HTR-8/SVneo (cell line): ENCODE measurements around the gene KLHL30.

ENCODE experiments used
- DNase-seq: peaks from one replicate; pipeline ENCODE4 v3.0.0; 2011; ENCODE audit warnings: low spot score, mixed read lengths; ENCODE audit not compliant: insufficient read length
- FAIRE-seq: peaks from 2 replicates; lab custom pipeline; 2011; peaks lifted over from hg19 to GRCh38; lab: Jason Lieb, UNC

Gene KLHL30

GRCh38 chr2:238117199-238118154, 21.0 kb upstream of the KLHL30 start:
- FAIRE-seq (no peak), DNase-seq (no peak)

GRCh38 chr2:238119756-238120462, 18.6 kb upstream of the KLHL30 start:
- no peak for DNase-seq
- FAIRE-seq: no peak

GRCh38 chr2:238120463-238121298, 17.8 kb upstream of the KLHL30 start:
- FAIRE-seq: no peak
- DNase-seq: peak; percentile 31

DNA sequence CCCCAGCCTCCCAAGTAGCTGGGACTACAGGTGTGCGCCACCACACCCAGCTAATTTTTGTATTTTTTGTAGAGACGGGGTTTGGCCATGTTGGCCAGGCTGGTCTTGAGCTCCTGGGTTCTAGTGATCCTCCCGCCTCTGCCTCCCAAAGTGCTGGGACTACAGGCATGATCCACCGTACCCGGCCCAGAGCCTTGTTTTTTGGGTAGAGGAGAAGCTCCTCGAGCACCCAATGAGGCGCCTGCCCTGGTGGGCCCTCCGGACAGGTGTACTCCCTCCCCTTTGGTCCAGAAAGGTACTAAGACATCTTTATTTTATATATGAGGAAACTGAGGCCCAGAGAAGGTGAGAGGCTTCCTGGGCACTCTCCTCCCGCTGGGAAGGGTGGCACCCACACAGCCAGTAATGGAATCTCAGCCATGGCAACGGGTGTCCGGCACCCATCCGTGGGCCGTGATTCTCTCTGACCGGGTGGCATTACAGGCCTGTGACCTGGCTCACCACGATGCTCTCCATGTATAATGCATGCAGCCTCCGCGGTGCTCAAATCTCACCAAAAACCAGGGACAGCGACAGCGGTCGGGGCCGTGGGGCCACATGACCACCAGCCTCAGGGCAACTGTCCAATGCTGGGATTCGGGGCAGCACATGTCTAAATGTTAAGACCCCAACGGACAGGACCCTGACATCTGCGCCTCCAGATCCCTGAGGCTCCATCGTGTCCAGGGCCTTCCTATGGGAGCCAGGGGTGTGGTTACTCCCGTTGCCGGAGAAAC, 16.8 kb upstream of the KLHL30 start:
- FAIRE-seq: no peak
- DNase-seq: no peak

DNA sequence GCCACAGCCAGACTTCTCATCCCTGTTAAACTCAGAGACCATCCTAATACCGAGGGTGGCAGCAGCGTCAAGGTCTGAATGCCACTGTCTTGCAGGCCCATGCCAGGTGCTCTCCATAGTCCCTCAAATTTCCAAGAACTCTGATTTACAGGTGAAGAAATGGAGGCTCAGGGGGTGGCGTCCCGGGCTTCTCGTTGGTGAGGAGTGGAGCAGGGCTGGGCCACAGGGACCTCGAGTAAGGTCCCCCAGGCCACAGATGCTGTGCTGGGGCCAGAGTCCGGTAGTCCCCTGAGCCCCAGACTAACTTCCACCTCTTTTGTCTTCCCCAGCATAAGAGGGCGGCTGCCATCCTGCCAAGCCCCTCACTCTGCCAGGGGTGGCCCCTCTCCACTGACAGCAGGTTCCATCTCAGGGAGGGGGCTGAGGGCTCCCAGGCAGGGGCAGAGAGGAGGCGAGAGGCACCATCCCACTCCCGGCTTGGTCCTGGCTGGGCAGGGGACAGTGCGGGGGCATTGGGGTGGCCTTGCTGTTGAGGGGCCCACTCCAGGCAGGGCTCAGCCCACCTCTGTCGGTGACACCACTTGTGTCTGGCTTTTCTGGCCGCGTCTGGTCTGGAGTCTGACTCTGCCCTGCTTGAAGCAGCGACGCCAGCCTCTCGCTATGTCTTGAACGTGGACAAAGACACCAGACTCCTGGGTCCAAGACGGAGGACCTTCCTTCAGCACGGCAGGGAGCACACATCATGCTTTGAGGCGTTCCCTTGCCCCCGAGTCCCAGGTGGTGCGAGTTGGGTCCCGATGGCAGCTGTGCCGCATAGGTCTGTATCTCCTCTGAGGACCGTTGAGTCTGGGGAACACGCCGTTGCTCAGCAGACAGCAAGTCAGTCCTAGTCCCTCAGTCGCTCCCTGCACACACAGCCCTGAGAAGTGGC, 15.9 kb upstream of the KLHL30 start:
- no peak for FAIRE-seq
- DNase-seq: no peak

GRCh38 chr2:238123218-238123971, 15.1 kb upstream of the KLHL30 start:
- FAIRE-seq: no peak

GRCh38 chr2:238123991-238124470, 14.4 kb upstream of the KLHL30 start:
- no peak for DNase-seq
- FAIRE-seq: no peak

More at GRCh38 chr2:238123218-238123971, 15.1 kb upstream of the KLHL30 start:
- DNase-seq: no peak

DNA sequence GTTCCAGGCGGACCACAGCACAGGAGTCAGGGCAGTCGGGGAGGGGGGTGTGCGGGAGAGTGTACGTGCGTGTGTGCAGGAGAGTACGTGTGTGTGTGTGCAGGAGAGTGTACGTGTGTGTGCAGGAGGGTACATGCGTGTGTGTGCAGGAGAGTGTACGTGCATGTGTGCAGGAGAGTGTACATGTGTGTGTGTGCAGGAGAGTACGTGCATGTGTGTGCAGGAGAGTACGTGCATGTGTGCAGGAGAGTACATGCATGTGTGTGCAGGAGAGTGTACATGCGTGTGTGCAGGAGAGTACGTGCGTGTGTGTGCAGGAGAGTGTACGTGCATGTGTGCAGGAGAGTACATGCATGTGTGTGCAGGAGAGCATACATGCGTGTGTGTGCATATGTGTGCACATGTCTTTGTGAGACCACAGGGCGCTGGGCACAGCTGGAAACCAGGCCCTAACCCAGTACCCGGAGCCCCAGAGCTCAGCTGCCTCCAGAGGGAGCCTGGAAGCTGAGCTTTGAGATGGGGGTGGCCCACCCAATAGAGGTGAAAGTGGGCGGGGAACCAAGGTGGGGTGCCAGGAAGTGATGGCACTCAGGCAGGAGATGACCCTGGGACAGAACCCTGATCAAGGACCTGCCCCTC, 13.9 kb upstream of the KLHL30 start:
- peak; percentile 96 for FAIRE-seq

DNA sequence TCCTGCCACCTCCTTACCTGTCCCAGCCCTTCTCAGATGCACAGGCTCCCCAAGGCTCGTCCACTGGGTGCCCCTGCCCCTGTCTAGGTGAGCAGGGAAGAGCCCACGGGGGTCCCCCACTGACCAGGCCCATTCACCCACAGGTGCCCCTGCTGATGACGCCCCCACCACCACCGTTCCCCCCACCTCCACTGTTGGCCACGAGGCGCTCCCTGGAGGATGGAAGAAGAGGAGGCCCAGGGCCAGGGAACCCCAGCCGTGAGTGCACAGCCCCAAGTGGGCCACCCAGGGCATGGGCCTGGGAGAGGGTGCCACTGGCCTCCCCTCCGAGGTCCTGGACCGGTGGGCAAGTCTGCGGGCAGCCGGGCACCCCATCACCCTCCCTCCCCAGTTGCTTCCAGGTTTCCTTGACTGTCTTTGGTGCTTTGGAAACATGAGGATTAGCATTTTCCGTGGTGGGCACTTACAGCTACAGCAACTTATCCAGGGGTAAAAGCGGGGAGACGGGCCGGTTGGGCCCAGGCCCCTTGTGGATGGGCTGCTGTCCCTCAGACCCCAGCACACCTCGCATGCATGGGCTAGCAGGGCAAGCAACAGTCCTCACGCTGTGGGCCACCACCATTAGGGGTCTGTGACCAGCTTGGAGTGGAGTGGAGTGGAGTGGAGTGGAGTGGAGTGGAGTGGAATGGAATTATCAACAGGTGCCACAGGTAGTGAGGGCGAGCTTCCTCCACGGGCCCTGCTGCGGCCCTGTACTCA, 13.2 kb upstream of the KLHL30 start:
- no peak for FAIRE-seq

More for the DNA sequence above, 13.9 kb upstream of the KLHL30 start:
- no peak for DNase-seq

GRCh38 chr2:238126338-238126737, 12.1 kb upstream of the KLHL30 start:
- no peak for FAIRE-seq
- DNase-seq: no peak

More for the DNA sequence above, 13.2 kb upstream of the KLHL30 start:
- no peak for DNase-seq

DNA sequence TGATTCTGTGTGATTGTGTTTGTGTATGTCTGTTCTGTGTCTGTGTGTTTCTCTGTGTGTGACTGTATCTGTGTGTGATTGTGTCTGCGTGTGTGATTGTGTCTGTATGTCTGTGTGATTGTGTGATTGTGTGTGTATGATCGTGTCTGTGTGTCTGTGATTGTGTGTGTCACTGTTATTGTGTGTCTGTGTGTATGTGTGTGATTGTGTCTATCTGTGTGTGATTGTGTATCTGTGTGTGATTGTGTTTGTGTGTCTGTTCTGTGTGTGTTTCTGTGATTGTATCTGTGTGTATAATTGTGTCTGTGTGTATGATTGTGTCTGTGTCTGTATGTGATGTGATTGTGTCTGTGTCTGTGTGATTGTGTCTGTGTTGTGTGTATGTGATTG, 11.7 kb upstream of the KLHL30 start:
- FAIRE-seq (peak; percentile 99), DNase-seq (no peak)

DNA sequence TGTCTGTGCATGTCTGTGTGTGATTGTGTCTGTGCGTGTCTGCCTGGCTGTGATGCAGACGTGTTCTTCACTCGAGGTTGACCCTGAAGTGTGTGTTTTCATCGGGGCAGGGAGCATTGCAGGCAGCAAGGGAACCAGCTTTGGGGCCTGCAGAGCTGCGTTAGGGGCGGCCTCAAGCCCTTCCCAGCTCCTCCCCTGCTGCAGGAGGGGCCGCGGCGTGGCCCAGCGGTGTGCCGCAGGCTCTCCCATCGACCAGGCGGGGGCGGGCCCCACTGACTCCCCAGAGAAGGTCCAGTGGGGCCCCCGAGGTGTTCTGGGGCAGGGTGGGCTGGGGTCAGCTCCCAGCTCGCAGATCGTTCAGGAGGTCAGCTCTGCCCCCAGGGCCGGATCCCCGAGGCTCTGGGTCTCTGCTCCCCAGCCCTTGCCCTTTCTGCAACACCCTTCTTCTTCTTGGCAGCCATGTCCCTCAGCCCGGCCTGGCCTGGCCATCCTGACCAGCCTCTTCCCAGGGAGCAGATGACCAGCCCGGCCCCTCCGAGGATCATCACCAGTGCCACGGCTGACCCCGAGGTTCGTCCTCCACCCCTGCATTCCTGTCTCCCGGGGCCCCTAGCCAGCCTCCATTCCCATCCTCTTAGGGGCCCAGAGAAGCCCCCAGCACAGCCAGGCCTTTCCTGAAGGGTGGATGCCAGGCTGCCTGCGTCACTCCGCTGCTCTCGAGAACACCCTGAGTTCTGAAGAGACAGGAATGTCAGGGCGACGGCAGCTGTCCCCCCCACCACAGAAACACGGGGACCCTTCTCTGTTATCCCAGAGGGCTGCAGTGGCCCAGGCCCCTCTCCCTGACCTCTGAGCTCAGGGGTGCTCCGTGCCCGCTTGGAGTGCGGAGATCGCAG, 11.1 kb upstream of the KLHL30 start:
- DNase-seq: no peak
- no peak for FAIRE-seq

DNA sequence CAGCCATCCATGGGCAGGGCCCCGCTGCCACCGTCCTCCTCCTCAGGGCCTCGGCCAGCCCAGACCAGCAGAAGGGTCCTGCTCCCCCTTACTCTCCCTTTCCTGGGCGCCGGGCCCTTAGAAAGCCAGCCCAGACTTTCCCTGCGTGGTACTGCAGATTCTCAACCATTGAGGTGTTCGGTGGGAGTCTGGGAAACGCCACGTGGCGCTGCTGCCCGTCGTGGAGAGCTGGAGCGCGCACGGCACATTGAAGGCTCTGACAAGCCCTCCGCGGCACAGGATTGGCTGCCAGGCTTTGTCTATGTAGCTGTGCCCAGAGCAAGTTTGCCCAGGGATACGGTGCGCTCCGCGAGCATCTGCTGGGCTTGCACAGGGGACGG, 10.4 kb upstream of the KLHL30 start:
- DNase-seq (no peak), FAIRE-seq (no peak)

DNA sequence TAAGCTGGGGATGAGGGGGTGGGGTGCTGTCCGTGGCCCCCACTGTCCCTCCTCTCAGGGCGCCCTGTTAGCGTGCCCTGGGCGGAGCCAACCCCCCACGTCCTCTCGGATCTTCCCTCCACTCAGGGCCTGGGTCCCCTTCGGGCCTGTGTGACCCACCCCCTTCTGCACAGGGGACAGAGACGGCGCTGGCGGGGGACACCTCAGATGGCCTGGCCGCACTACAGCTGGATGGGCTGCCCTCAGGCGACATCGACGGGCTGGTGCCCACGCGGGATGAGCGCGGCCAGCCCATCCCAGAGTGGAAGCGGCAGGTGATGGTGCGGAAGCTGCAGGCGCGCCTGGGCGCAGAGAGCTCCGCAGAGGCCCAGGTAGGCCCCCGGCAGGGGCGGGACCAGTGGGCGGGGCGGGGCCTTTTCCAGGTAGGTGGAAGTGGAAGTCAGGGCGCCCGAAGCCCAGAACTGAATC, 9.9 kb upstream of the KLHL30 start:
- no peak for FAIRE-seq

DNA sequence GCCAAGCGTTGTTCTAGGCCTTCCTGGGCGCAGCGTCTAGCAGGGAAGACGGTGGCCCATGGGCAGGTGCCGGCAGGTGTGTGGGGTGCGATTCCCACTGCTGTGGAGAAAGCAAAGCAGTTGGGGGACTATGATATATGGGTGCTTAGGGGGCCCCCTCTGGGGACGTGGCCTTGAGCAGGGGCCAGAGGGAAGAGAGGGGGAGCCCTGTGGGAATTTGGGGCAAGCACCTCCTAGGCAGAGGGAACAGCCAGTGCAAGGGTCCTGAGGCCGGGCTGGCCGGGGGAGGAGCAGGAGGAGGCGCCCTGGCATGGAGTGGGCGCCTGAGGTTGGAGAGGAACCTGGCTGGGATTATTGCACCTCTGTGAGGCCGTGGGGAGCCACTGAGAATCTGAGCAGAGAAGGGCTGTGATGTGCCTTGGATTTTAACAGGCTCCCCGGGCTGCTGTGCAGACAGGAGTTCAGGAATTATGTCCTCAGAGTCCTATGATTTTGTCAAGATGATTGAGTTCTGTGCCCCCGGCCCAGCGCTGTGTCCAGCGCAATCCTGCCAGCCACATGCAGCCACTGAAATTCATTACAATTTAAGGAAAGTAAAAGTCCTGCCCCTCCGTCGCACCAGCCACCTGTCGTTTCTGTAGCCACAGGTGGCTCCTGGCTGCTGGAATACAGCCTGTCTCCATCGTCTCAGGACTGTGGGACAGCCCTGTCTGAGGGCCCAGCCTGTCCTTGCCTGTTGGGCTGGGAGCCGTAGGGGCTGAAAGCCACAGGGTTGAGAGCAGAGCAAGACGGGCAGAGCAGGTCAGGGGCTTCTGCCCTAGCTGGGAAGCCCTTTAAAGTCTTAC, 9.1 kb upstream of the KLHL30 start:
- FAIRE-seq (no peak), DNase-seq (no peak)

More for the DNA sequence above, 9.9 kb upstream of the KLHL30 start:
- no peak for DNase-seq
